ENCODE results near the gene PRLR.

DNA sequence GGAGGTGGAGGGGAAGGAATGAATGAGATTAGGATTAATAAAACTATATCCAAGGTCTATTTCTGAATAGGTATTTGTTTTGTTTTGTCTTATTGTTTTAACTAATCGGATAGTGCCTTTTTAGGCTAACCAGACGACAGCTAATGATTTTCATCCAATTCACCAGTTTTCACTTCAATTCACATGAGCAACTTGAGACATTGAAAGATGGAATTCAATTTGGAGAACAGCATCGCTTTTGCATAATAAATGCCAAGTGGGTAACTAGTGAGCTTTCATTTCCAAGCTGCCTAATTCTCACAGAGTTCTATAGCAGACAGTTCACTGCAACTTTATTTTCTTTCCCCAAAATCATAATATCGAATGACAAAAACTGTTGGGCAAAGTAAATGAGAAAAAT is 187.5 kb downstream of the PRLR start:
- TF ChIP-seq, protein P1, sequence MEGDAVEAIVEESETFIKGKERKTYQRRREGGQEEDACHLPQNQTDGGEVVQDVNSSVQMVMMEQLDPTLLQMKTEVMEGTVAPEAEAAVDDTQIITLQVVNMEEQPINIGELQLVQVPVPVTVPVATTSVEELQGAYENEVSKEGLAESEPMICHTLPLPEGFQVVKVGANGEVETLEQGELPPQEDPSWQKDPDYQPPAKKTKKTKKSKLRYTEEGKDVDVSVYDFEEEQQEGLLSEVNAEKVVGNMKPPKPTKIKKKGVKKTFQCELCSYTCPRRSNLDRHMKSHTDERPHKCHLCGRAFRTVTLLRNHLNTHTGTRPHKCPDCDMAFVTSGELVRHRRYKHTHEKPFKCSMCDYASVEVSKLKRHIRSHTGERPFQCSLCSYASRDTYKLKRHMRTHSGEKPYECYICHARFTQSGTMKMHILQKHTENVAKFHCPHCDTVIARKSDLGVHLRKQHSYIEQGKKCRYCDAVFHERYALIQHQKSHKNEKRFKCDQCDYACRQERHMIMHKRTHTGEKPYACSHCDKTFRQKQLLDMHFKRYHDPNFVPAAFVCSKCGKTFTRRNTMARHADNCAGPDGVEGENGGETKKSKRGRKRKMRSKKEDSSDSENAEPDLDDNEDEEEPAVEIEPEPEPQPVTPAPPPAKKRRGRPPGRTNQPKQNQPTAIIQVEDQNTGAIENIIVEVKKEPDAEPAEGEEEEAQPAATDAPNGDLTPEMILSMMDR (IDR thresholded peaks at IDR 0.05) = no peak
- no peak for TF ChIP-seq POLR2AphosphoS5 (IDR thresholded peaks at IDR 0.05; ENCODE audit: insufficient read depth in 1 of 2, low read depth in 1 of 2)
